ENCODE measurements around the gene MOGAT2.

MOGAT2 gene

GRCh38 chr11:75763846-75764245 lies 46.2 kb downstream of the MOGAT2 start:
- DNase-seq (ENCODE audit: low read depth in 1 of 2, low spot score in 1 of 2) = no peak
- Histone ChIP-seq H3K4me3 (replicated peaks; ENCODE audit: insufficient read depth, low read length) (no peak overlapping the region), H3K27me3 (ENCODE audit: insufficient read depth, poor library complexity, severe bottlenecking) (no peaks in the 10 kb centered on the region), H3K27ac (replicated peaks) (no peak overlapping the region)
- TF ChIP-seq CTCF (IDR thresholded peaks at IDR 0.05; ENCODE audit: insufficient read depth, low read length) (no peak), POLR2AphosphoS5 (IDR thresholded peaks at IDR 0.05; ENCODE audit: low read depth) (no peak), GABPA (IDR thresholded peaks at IDR 0.05; ENCODE audit: low read depth) (no peak), SPI1 (IDR thresholded peaks at IDR 0.05; ENCODE audit: borderline replicate concordance, low read depth) (no peak)
- TF ChIP-seq, protein P1, sequence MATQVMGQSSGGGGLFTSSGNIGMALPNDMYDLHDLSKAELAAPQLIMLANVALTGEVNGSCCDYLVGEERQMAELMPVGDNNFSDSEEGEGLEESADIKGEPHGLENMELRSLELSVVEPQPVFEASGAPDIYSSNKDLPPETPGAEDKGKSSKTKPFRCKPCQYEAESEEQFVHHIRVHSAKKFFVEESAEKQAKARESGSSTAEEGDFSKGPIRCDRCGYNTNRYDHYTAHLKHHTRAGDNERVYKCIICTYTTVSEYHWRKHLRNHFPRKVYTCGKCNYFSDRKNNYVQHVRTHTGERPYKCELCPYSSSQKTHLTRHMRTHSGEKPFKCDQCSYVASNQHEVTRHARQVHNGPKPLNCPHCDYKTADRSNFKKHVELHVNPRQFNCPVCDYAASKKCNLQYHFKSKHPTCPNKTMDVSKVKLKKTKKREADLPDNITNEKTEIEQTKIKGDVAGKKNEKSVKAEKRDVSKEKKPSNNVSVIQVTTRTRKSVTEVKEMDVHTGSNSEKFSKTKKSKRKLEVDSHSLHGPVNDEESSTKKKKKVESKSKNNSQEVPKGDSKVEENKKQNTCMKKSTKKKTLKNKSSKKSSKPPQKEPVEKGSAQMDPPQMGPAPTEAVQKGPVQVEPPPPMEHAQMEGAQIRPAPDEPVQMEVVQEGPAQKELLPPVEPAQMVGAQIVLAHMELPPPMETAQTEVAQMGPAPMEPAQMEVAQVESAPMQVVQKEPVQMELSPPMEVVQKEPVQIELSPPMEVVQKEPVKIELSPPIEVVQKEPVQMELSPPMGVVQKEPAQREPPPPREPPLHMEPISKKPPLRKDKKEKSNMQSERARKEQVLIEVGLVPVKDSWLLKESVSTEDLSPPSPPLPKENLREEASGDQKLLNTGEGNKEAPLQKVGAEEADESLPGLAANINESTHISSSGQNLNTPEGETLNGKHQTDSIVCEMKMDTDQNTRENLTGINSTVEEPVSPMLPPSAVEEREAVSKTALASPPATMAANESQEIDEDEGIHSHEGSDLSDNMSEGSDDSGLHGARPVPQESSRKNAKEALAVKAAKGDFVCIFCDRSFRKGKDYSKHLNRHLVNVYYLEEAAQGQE (IDR thresholded peaks at IDR 0.05; ENCODE audit: insufficient replicate concordance, low read depth) = no peak

GRCh38 chr11:75765116-75765515 lies 47.5 kb downstream of the MOGAT2 start:
- H3K4me3 ChIP-seq (replicated peaks; ENCODE audit: insufficient read depth, low read length) = no peak overlapping the region
- no peak overlapping the region for H3K27ac ChIP-seq (replicated peaks)
- DNase-seq (ENCODE audit: low read depth in 1 of 2, low spot score in 1 of 2) = no peak
- TF ChIP-seq, protein P1 (IDR thresholded peaks at IDR 0.05; ENCODE audit: insufficient replicate concordance, low read depth) = no peak
- TF ChIP-seq SPI1 (IDR thresholded peaks at IDR 0.05; ENCODE audit: borderline replicate concordance, low read depth) (no peak), POLR2AphosphoS5 (IDR thresholded peaks at IDR 0.05; ENCODE audit: low read depth) (no peak), GABPA (IDR thresholded peaks at IDR 0.05; ENCODE audit: low read depth) (no peak), CTCF (IDR thresholded peaks at IDR 0.05; ENCODE audit: insufficient read depth, low read length) (no peak)
- no peaks in the 10 kb centered on the region for H3K27me3 ChIP-seq (ENCODE audit: insufficient read depth, poor library complexity, severe bottlenecking)

- DNase-seq (ENCODE audit: low read depth in 1 of 2, low spot score in 1 of 2) = no peak
- Histone ChIP-seq H3K27me3 (ENCODE audit: insufficient read depth, poor library complexity, severe bottlenecking) (no peaks in the 10 kb centered on the region), H3K27ac (replicated peaks) (no peak overlapping the region), H3K4me3 (replicated peaks; ENCODE audit: insufficient read depth, low read length) (no peak overlapping the region)
- TF ChIP-seq POLR2AphosphoS5 (IDR thresholded peaks at IDR 0.05; ENCODE audit: low read depth) (no peak), SPI1 (IDR thresholded peaks at IDR 0.05; ENCODE audit: borderline replicate concordance, low read depth) (no peak)
Measured at GRCh38 chr11:75766443-75767227, 49.0 kb downstream of the MOGAT2 start.

GRCh38 chr11:75767228-75767572 lies 49.6 kb downstream of the MOGAT2 start:
- DNase-seq (ENCODE audit: low read depth in 1 of 2, low spot score in 1 of 2) = no peak
- H3K27ac ChIP-seq (replicated peaks) = no peak overlapping the region
- H3K27me3 ChIP-seq (ENCODE audit: insufficient read depth, poor library complexity, severe bottlenecking) = no peaks in the 10 kb centered on the region
- TF ChIP-seq SPI1 (IDR thresholded peaks at IDR 0.05; ENCODE audit: borderline replicate concordance, low read depth) (no peak), POLR2AphosphoS5 (IDR thresholded peaks at IDR 0.05; ENCODE audit: low read depth) (no peak), GABPA (IDR thresholded peaks at IDR 0.05; ENCODE audit: low read depth) (no peak), CTCF (IDR thresholded peaks at IDR 0.05; ENCODE audit: insufficient read depth, low read length) (no peak)
- TF ChIP-seq, protein P1 (IDR thresholded peaks at IDR 0.05; ENCODE audit: insufficient replicate concordance, low read depth) = no peak
- H3K4me3 ChIP-seq (replicated peaks; ENCODE audit: insufficient read depth, low read length) = no peak overlapping the region
